Gastrocnemius medialis (tissue), 4 donors: Measurements from ENCODE around the gene COX5B.

Experiments
- CTCF ChIP-seq, 5 experiments: fragments of 450-650 bp in 3 of 5; fragments of 200-600 bp in 2 of 5; sonication (generic) in 2 of 5; IDR thresholded peaks in 4 of 5; conservative IDR thresholded peaks in 1 of 5; 1 replicate in 4 of 5; 2 replicates in 1 of 5; pipeline ENCODE4 v1.5.1; 2016 to 2019; ENCODE audit warnings: antibody characterized with exemption in 5 of 5, mild to moderate bottlenecking in 3 of 5, moderate library complexity in 3 of 5
- POLR2A ChIP-seq, 2 donors: fragments of 450-650 bp; IDR thresholded peaks; one replicate each; pipeline ENCODE4 v1.6.1; 2017; ENCODE audit warnings: antibody characterized with exemption in 2 of 2, mild to moderate bottlenecking in 2 of 2, moderate library complexity in 2 of 2

GRCh38 chr2:97671526-97671925 is 25.7 kb downstream of the COX5B start:
- TF ChIP-seq POLR2A (IDR thresholded peaks at IDR 0.05): no peak
- no peak for TF ChIP-seq CTCF (IDR thresholded peaks at IDR 0.05 in 4 of 5, conservative IDR thresholded peaks at IDR 0.05 in 1 of 5)
